Esophagus muscularis mucosa (tissue), 4 donors: ENCODE measurements around the gene DGLUCY.

Source experiments
- EP300 ChIP-seq: sonication (generic); formaldehyde crosslinking; IDR thresholded peaks from one replicate; pipeline ENCODE4 v1.6.1; 2017; ENCODE audit warnings: antibody characterized with exemption
- POLR2A ChIP-seq: fragments of 450-650 bp; IDR thresholded peaks from one replicate; pipeline ENCODE4 v1.6.1; 2017; ENCODE audit warnings: antibody characterized with exemption, moderate library complexity, mild to moderate bottlenecking, low read depth
- POLR2AphosphoS5 ChIP-seq, 2 donors: sonication (generic); formaldehyde crosslinking; IDR thresholded peaks; one replicate each; pipeline ENCODE4 v1.6.1; 2017; ENCODE audit warnings: antibody characterized with exemption in 2 of 2
- TF ChIP-seq, protein P1 (sequence below), 3 experiments: fragments of 200-600 bp in 2 of 3; fragments of 450-650 bp in 1 of 3; sonication (generic) in 2 of 3; IDR thresholded peaks; one replicate each; pipeline ENCODE4 v1.5.1; 2017 to 2019; ENCODE audit warnings: antibody characterized with exemption in 3 of 3, mild to moderate bottlenecking in 2 of 3, moderate library complexity in 1 of 3

DNA sequence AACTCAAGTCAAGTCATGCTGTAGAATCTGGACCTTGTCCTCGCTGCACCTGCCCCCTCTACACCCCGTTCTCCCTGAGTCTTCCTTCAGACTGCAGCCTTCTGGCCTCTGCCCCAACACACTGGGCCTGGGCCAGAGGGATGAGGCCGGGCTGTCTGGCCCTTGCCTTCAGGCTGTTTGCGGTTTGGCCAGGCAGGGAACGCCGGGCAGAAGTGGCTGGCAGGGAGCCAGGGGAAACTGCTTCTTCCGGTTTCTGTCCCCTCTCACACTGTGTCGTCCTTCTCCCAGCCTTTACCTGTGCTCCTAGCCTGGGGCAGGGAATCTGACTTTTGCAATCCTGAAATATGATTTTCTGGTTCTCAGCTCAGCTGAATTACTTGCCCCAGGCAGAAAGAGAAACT is 13.5 kb downstream of the DGLUCY start:
- TF ChIP-seq, protein P1, sequence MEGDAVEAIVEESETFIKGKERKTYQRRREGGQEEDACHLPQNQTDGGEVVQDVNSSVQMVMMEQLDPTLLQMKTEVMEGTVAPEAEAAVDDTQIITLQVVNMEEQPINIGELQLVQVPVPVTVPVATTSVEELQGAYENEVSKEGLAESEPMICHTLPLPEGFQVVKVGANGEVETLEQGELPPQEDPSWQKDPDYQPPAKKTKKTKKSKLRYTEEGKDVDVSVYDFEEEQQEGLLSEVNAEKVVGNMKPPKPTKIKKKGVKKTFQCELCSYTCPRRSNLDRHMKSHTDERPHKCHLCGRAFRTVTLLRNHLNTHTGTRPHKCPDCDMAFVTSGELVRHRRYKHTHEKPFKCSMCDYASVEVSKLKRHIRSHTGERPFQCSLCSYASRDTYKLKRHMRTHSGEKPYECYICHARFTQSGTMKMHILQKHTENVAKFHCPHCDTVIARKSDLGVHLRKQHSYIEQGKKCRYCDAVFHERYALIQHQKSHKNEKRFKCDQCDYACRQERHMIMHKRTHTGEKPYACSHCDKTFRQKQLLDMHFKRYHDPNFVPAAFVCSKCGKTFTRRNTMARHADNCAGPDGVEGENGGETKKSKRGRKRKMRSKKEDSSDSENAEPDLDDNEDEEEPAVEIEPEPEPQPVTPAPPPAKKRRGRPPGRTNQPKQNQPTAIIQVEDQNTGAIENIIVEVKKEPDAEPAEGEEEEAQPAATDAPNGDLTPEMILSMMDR (IDR thresholded peaks at IDR 0.05): no peak
- TF ChIP-seq EP300 (no peak), POLR2AphosphoS5 (IDR thresholded peaks at IDR 0.05) (no peak), POLR2A (no peak)
